Activated CD8-positive, alpha-beta memory T cell treated with anti-CD3 and anti-CD28 coated beads, Interleukin-2, amount 50 U/mL, for 1 hour (primary cell): ENCODE results near the gene ZNHIT3.
"Not testable (repeated sequence)": the region's sequence is repeated elsewhere in the genome, so short reads cannot be mapped to it uniquely, and the experiment has no call there.

Source experiments
- DNase-seq: peaks from one replicate; pipeline ENCODE4 v3.0.0-alpha.2; 2020; ENCODE audit errors: extremely low read depth

Gene ZNHIT3

GRCh38 chr17:36486204-36487194, at the start of gene ZNHIT3:
TSS of gene ZNHIT3 (plus strand) at chr17:36486681. CDS start at chr17:36486700, 19 bp downstream.
- peak; percentile 72 for DNase-seq

DNA sequence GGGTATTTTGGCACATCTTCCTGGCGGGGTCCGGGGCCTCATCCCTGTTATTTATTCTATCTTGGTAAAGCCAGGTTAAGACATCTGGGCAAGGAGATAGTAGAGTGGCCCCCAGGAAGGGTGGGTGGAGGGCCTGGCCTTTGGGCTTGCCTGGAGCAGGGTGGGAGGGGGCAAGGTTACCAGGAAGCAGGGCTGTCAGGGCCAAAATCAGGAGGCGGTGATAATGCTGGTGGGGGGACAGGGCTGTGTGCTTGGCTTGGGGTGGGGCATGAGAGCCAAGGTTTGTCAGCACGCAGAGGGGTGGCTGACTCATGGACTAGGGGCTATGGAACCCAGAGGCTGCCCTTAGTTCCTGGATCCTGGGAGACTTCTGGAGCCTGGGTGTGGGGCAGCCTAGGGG, 44.7 kb upstream of the ZNHIT3 start:
- not testable (repeated sequence) for DNase-seq

DNA sequence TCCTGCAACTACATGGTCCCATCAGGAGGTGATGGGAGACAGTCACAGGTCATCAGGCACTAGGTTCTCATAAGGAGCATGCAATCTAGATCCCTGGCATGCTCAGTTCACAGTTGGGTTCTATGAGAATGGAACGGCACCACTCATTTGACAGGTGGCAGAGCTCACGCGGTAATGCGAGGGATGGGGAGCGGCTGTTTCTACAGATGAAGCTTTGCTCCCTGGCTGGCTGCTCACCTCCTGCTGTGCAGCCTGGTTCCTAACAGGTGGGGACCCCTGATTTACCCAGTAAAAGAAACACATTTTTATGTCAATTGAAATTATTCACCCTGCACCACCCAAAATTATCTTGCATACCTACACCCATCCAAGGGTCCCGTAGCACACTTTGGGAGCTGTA, 42.7 kb upstream of the ZNHIT3 start:
- DNase-seq, result no peak

DNA sequence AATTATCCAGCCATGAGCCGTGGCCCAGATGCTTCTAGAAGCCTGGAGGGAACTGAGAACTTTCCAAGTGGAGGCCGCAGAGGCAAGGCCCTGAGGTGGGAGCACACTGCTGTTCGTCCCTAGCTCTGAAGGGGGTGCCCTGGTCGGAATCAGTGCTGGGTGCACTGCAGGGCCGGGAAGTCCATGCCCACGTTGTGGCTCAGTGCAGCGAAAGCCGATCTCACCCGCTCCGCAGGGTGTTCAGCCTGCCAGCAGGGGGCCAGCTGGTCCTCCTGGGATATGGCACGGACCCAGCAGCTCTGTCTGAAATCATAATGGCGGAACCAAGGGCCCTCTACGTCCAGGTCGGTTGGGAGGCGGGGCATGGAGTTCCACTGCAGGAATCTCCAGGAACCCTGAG, 36.5 kb upstream of the ZNHIT3 start:
- DNase-seq, result not testable (repeated sequence)

GRCh38 chr17:36452888-36453287, 33.6 kb upstream of the ZNHIT3 start:
- not testable (repeated sequence) for DNase-seq

DNA sequence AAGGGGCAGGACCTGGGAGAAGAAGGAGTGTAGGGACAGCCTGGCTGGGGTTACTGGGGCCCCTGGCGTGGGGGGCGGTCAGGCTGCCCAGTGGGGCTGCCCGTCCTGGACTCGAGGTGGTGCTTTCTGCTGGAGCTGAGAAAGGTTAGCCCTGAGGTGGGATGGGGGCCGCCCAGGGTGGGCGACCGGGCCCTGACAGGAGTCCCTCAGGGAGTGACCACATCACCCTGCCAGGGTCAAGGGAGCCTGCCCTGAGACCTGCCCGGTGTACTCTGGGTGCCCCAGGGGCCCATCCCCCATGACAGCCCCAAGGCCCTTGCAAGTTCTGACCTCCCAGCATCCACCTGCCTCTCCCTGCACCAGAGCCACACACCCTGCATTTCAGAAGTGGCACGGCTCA, 28.8 kb upstream of the ZNHIT3 start:
- not testable (repeated sequence) for DNase-seq

GRCh38 chr17:36459045-36459444, 27.4 kb upstream of the ZNHIT3 start:
- DNase-seq, result no peak

DNA sequence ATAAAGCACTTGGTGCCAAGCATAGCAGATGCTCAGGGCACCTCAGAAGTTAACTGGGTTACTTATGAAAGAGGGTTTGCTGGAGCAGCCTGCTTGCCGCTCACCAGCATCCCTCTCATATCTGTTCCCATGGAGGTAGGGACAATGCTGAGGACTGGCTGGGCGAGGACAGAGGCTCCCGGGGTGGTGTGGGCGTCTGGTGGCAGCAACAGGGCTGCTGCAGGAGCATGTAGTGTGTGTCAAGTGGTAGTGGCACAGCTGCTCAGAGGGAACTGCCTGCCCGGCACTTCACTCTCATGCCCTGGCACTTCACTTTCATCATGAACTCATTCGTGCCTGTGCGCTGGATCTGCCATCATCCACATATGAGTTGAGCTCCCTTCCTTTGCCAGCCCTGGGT, 26.9 kb upstream of the ZNHIT3 start:
- no peak for DNase-seq

- no peak for DNase-seq
Observed at GRCh38 chr17:36460265-36460937, 26.1 kb upstream of the ZNHIT3 start.

DNA sequence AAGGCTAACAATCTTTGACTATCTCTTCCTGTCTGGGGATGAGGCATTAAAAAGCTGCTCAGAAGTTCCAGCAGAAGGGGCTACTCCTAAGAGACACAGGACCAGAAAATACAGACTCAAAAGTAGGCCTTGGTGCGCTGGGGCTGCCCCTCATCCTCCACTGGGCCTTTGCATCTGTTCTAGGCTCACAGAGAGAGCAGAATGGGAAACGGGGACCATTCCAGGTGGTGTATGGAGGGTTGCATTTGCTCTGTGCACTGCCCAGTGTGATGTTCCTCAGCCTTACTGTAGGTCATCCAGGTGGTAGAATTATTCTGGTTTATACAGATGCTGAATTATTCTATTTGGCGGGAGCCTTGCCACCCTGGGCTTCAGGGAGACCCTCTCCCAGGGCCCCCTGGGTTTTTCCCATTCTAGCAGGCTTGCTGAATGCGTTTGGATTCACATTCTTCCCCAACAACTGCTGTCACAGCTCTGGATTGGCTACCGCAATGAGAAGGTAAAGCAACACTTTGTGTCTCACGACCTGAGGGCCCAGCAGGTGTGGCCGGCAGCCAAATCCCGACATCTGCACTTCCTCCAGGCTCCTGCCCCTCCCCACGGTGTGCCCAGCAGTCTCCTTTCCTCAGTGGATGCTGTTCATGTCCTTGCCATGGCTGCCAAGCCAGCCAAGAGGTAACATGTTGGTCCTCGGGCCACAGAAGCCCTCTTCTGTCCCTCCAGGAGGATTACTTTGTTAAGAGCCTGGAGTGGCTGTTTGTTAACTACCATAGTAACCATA, 25.0 kb upstream of the ZNHIT3 start:
- no peak for DNase-seq

GRCh38 chr17:36463916-36464764, 22.3 kb upstream of the ZNHIT3 start:
- DNase-seq, result no peak

GRCh38 chr17:36464765-36465088, 21.8 kb upstream of the ZNHIT3 start:
- no peak for DNase-seq

- no peak for DNase-seq
Observed at GRCh38 chr17:36468903-36469635, 17.4 kb upstream of the ZNHIT3 start.

DNA sequence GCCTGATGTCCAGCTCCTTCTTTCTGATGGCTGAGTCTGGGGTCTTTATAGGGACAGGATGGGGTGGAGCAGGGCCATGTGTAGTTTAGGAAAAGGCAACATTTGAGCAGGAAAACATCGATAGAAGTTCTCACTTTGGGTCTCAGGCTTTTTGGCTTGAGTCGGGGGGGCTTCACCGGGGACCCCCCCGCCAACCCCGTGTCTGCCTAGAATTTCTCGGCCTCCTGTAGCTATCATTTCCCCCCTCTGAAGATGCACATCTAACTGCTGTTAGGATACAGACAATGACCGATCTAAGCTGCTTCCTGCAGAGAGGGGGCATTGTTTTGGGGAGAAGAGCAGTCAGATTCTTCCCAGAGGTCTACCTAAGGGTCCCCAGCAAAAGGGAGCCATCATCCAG, 16.7 kb upstream of the ZNHIT3 start:
- no peak for DNase-seq

- DNase-seq, result no peak
Observed at GRCh38 chr17:36470499-36470898, 16.0 kb upstream of the ZNHIT3 start.

DNA sequence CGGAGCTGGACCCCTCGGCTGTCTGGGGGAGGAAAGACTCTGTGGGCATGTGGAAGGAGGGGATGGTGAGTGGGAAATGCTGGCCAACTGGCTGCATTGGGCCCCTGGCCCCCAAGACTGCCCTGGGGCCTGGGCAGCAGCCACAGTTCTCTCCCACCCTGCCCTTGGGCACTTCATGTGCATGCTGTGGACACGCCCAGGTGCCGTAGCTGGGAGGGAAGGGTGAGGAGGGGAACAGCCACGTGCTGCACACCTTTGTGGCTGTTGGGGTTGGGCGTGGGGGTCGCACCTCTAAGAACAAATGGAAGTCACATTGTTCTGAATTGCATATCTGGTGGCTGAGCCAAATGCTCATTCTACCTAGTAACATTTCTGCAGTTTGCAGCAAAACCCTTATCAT, 11.9 kb upstream of the ZNHIT3 start:
- DNase-seq, result no peak

- no peak for DNase-seq
Observed at GRCh38 chr17:36475346-36475970, 11.0 kb upstream of the ZNHIT3 start.

- DNase-seq, result no peak
Observed at GRCh38 chr17:36481829-36482228, 4.7 kb upstream of the ZNHIT3 start.

GRCh38 chr17:36482611-36483504, 3.6 kb upstream of the ZNHIT3 start:
- DNase-seq, result peak; percentile 19
